ENCODE measurements around the gene PHYHIPL. TPM values are rescaled to one million over a fixed set of nuclear protein-coding genes. Genes with fewer than 3 reads are reported as not detected.

Gene PHYHIPL
- total and polyA plus RNA-seq, 2 experiments from 2014 or later = 1.1 TPM; not detected in 1

GRCh38 chr10:59181668-59182067 lies 5.2 kb downstream of the PHYHIPL start:
- Histone ChIP-seq H3K9me3 (ENCODE audit: low read depth) (no peaks in the 10 kb centered on the region), H3K36me3 (no peaks in the 10 kb centered on the region), H3K4me3 (no peak overlapping the region), H3K27ac (no peak overlapping the region), H3K4me1 (ENCODE audit: low read depth) (peaks cover 5% of the 10 kb centered on the region), H3K27me3 (peaks cover 26% of the 10 kb centered on the region)
- peak; percentile 62 for TF ChIP-seq CTCF (IDR thresholded peaks at IDR 0.05; ENCODE audit: low read depth, low read length)
- DNase-seq (ENCODE audit: low read depth in 1 of 2, low spot score in 1 of 2) = peak; percentile 73 to 78

- no peak for TF ChIP-seq CTCF (IDR thresholded peaks at IDR 0.05; ENCODE audit: low read depth, low read length)
- no peak overlapping the region for H3K4me3 ChIP-seq
- no peak for DNase-seq (ENCODE audit: low read depth in 1 of 2, low spot score in 1 of 2)
These were observed 13.9 kb downstream of the PHYHIPL start for GRCh38 chr10:59190332-59190731.

GRCh38 chr10:59206204-59206720 lies 29.8 kb downstream of the PHYHIPL start:
- H3K4me1 ChIP-seq (ENCODE audit: low read depth) = no peaks in the 10 kb centered on the region
- H3K4me3 ChIP-seq = no peak overlapping the region
- H3K9me3 ChIP-seq (ENCODE audit: low read depth) = no peaks in the 10 kb centered on the region
- H3K27me3 ChIP-seq = no peaks in the 10 kb centered on the region
- no peaks in the 10 kb centered on the region for H3K36me3 ChIP-seq
- DNase-seq (ENCODE audit: low read depth in 1 of 2, low spot score in 1 of 2) = no peak
- no peak overlapping the region for H3K27ac ChIP-seq
- TF ChIP-seq CTCF (IDR thresholded peaks at IDR 0.05; ENCODE audit: low read depth, low read length) = no peak

More at GRCh38 chr10:59190332-59190731, 13.9 kb downstream of the PHYHIPL start:
- Histone ChIP-seq H3K36me3 (no peaks in the 10 kb centered on the region), H3K4me1 (ENCODE audit: low read depth) (no peaks in the 10 kb centered on the region), H3K27ac (no peak overlapping the region), H3K27me3 (no peaks in the 10 kb centered on the region), H3K9me3 (ENCODE audit: low read depth) (no peaks in the 10 kb centered on the region)

- H3K27me3 ChIP-seq = peaks cover 6% of the 10 kb centered on the region
- no peaks in the 10 kb centered on the region for H3K9me3 ChIP-seq (ENCODE audit: low read depth)
- no peak for DNase-seq (ENCODE audit: low read depth in 1 of 2, low spot score in 1 of 2)
- H3K36me3 ChIP-seq = no peaks in the 10 kb centered on the region
- H3K4me1 ChIP-seq (ENCODE audit: low read depth) = no peaks in the 10 kb centered on the region
- no peak overlapping the region for H3K4me3 ChIP-seq
- no peak for TF ChIP-seq CTCF (IDR thresholded peaks at IDR 0.05; ENCODE audit: low read depth, low read length)
- H3K27ac ChIP-seq = no peak overlapping the region
These were observed 35.9 kb downstream of the PHYHIPL start for GRCh38 chr10:59212301-59212798.

- no peak overlapping the region for H3K4me3 ChIP-seq
- H3K27me3 ChIP-seq = peaks cover 6% of the 10 kb centered on the region
- TF ChIP-seq CTCF (IDR thresholded peaks at IDR 0.05; ENCODE audit: low read depth, low read length) = no peak
These were observed 37.7 kb downstream of the PHYHIPL start for GRCh38 chr10:59214160-59214559.

More at GRCh38 chr10:59214160-59214559, 37.7 kb downstream of the PHYHIPL start:
- H3K9me3 ChIP-seq (ENCODE audit: low read depth) = no peaks in the 10 kb centered on the region
- DNase-seq (ENCODE audit: low read depth in 1 of 2, low spot score in 1 of 2) = no peak
- H3K36me3 ChIP-seq = no peaks in the 10 kb centered on the region
- H3K4me1 ChIP-seq (ENCODE audit: low read depth) = no peaks in the 10 kb centered on the region
- H3K27ac ChIP-seq = no peak overlapping the region
